HepG2 (cell line): ENCODE data around the gene COG4. TPM values are rescaled to one million over a fixed set of nuclear protein-coding genes. Genes with fewer than 3 reads are reported as not detected.
A peak's percentile ranks its signal among the peaks of the same experiment; 100 is the strongest.

ENCODE experiments used
- ARNT2 ChIP-seq: sonication (generic); formaldehyde crosslinking; IDR thresholded peaks from 2 replicates; pipeline ENCODE4 v1.8.0; 2022; ENCODE audit warnings: mild to moderate bottlenecking, low read depth, missing genetic modification reagents, moderate library complexity
- ATRX ChIP-seq: sonication (generic); formaldehyde crosslinking; IDR thresholded peaks from 2 replicates; pipeline ENCODE4 v1.4.0; 2020; ENCODE audit warnings: missing genetic modification reagents, borderline replicate concordance
- ELF3 ChIP-seq: IDR thresholded peaks from 2 replicates; pipeline ENCODE4 v1.6.1; 2016; ENCODE audit warnings: missing genetic modification reagents, missing compliant biosample characterization
- MEF2D ChIP-seq: sonication (generic); formaldehyde crosslinking; IDR thresholded peaks from 2 replicates; pipeline ENCODE4 v1.5.1; 2020; ENCODE audit warnings: mild to moderate bottlenecking, missing genetic modification reagents
- PHF20 ChIP-seq: sonication (generic); formaldehyde crosslinking; IDR thresholded peaks from 2 replicates; pipeline ENCODE4 v1.5.0; 2020; ENCODE audit warnings: mild to moderate bottlenecking, missing genetic modification reagents
- SALL1 ChIP-seq: sonication (generic); formaldehyde crosslinking; IDR thresholded peaks from 2 replicates; pipeline ENCODE4 v1.8.0; 2022; ENCODE audit warnings: mild to moderate bottlenecking, missing genetic modification reagents
- ZBTB20 ChIP-seq: sonication (generic); formaldehyde crosslinking; IDR thresholded peaks from 2 replicates; pipeline ENCODE4 v1.8.1; 2023; ENCODE audit warnings: missing genetic modification reagents, low read depth, mild to moderate bottlenecking, borderline replicate concordance
- ZFY ChIP-seq: sonication (generic); formaldehyde crosslinking; IDR thresholded peaks from 2 replicates; pipeline ENCODE4 v1.4.0; 2020; ENCODE audit warnings: missing genetic modification reagents
- ZNF20 ChIP-seq: sonication (generic); formaldehyde crosslinking; IDR thresholded peaks from 2 replicates; pipeline ENCODE4 v1.4.0; 2020; ENCODE audit warnings: mild to moderate bottlenecking, moderate library complexity, missing genetic modification reagents
- ZNF33A ChIP-seq: sonication (generic); formaldehyde crosslinking; IDR thresholded peaks from 2 replicates; pipeline ENCODE4 v1.5.1; 2020; ENCODE audit warnings: missing genetic modification reagents, mild to moderate bottlenecking, moderate library complexity, borderline replicate concordance
- ZNF546 ChIP-seq: sonication (generic); formaldehyde crosslinking; conservative IDR thresholded peaks from 2 replicates; pipeline ENCODE4 v1.8.1; 2023; ENCODE audit warnings: mild to moderate bottlenecking, missing genetic modification reagents
- ZNF678 ChIP-seq: sonication (generic); formaldehyde crosslinking; IDR thresholded peaks from 2 replicates; pipeline ENCODE4 v1.4.0; 2020; ENCODE audit warnings: mild to moderate bottlenecking, missing genetic modification reagents
- ZNF713 ChIP-seq: sonication (generic); formaldehyde crosslinking; IDR thresholded peaks from 2 replicates; pipeline ENCODE4 v1.4.0; 2020; ENCODE audit warnings: mild to moderate bottlenecking, missing genetic modification reagents
- polyA plus RNA-seq, 8 experiments: library from polyadenylated mRNA; depleted of rRNA in 3 of 8; stranded (reverse) in 7 of 8; unstranded in 1 of 8; fragments of >200 nt; fragmentation: Illumina TruSeq in 4 of 8; extraction: Trizol in 4 of 8; gene quantifications; 2 replicates each; pipeline versions ENCODE4 v1.2.1 to v1.2.3, GENCODE V29; 2011 to 2016; ENCODE audit warnings: low read depth in 4 of 8, missing spikeins in 1 of 8, mixed read lengths in 1 of 8; ENCODE audit not compliant: insufficient read depth in 1 of 8
- total RNA-seq, 5 experiments: library from RNA; depleted of rRNA; stranded (reverse); fragments of >200 nt; fragmentation: Illumina TruSeq; extraction: Trizol; gene quantifications; 2 replicates each; pipeline ENCODE4 v1.2.3, GENCODE V29; 2016; ENCODE audit warnings: low read depth in 1 of 5
- TF ChIP-seq, protein P1 (sequence below): IDR thresholded peaks from 2 replicates; pipeline ENCODE4 v1.6.1; 2016; ENCODE audit warnings: mild to moderate bottlenecking
- TF ChIP-seq, protein P2 (sequence below): sonication (generic); formaldehyde crosslinking; IDR thresholded peaks from 2 replicates; pipeline ENCODE4 v1.4.0; 2020; ENCODE audit warnings: missing genetic modification reagents
- TF ChIP-seq, protein P3 (sequence below): sonication (generic); formaldehyde crosslinking; IDR thresholded peaks from 2 replicates; pipeline ENCODE4 v1.5.1; 2020; ENCODE audit warnings: mild to moderate bottlenecking, missing genetic modification reagents, borderline replicate concordance

COG4 gene
- total and polyA plus RNA-seq, 2 of the 13 experiments (the other 11 are each of a cell fraction or from before 2014, with no cell fraction given): 51.1 to 73.8 TPM

DNA sequence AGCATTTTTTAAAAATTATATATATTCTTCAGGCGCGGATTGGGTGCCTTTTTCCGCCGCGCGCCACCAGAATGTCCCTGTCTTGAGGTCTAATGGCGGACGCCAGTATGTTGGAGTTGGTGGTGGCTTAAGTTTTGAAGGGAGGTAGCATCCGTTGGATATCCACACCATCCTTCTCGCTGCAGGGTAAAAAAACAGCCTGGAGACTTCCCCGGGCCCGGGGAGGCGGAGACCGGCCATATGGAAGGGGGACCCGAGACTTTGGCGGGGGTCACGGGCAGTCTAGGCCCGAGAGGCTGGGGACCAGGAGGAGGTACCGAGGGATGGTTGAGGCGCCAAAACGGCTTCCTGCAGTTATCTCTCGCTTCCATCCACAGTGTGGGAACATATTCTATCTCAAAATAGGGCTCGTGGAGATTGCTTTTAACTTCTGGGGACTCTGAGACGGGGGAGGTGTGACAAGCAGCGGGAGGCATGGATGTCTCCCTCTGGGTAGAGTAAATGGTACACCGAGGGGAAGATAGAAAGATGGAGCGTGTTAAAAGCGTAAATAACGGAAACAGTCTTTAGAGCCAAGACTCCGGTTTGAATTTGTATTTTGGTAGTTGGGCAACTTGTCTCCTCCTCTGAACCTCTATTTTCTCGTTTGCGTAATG is 517 bp upstream of the COG4 start, which contains the start of gene SF3B3 (continued):
- no peak; the same call in 1 of the 2 replicates for TF ChIP-seq ZBTB20 (CRISPR knock-in tag)
- TF ChIP-seq ZNF33A (CRISPR knock-in tag): peak; percentile 97
- TF ChIP-seq ATRX (CRISPR knock-in tag): no peak
- peak; percentile 54 for TF ChIP-seq SALL1 (CRISPR knock-in tag)
- TF ChIP-seq MEF2D: peak; percentile 36; the same call in 1 of the 2 replicates
- peak; percentile 27; the same call in 1 of the 2 replicates for TF ChIP-seq ELF3 (CRISPR knock-in tag)
- no peak; the same call in 1 of the 2 replicates for TF ChIP-seq ZNF20
- TF ChIP-seq ZFY (CRISPR knock-in tag): peak; percentile 99
- TF ChIP-seq, protein P1, sequence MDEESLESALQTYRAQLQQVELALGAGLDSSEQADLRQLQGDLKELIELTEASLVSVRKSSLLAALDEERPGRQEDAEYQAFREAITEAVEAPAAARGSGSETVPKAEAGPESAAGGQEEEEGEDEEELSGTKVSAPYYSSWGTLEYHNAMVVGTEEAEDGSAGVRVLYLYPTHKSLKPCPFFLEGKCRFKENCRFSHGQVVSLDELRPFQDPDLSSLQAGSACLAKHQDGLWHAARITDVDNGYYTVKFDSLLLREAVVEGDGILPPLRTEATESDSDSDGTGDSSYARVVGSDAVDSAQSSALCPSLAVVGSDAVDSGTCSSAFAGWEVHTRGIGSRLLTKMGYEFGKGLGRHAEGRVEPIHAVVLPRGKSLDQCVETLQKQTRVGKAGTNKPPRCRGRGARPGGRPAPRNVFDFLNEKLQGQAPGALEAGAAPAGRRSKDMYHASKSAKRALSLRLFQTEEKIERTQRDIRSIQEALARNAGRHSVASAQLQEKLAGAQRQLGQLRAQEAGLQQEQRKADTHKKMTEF (CRISPR knock-in tag): peak; percentile 87
- TF ChIP-seq ZNF678 (CRISPR knock-in tag): no peak
- peak; percentile 89 for TF ChIP-seq ZNF546 (CRISPR knock-in tag)
- no peak; the same call in 1 of the 2 replicates for TF ChIP-seq ZNF713
- TF ChIP-seq PHF20 (CRISPR knock-in tag): peak; percentile 78
- TF ChIP-seq, protein P2, sequence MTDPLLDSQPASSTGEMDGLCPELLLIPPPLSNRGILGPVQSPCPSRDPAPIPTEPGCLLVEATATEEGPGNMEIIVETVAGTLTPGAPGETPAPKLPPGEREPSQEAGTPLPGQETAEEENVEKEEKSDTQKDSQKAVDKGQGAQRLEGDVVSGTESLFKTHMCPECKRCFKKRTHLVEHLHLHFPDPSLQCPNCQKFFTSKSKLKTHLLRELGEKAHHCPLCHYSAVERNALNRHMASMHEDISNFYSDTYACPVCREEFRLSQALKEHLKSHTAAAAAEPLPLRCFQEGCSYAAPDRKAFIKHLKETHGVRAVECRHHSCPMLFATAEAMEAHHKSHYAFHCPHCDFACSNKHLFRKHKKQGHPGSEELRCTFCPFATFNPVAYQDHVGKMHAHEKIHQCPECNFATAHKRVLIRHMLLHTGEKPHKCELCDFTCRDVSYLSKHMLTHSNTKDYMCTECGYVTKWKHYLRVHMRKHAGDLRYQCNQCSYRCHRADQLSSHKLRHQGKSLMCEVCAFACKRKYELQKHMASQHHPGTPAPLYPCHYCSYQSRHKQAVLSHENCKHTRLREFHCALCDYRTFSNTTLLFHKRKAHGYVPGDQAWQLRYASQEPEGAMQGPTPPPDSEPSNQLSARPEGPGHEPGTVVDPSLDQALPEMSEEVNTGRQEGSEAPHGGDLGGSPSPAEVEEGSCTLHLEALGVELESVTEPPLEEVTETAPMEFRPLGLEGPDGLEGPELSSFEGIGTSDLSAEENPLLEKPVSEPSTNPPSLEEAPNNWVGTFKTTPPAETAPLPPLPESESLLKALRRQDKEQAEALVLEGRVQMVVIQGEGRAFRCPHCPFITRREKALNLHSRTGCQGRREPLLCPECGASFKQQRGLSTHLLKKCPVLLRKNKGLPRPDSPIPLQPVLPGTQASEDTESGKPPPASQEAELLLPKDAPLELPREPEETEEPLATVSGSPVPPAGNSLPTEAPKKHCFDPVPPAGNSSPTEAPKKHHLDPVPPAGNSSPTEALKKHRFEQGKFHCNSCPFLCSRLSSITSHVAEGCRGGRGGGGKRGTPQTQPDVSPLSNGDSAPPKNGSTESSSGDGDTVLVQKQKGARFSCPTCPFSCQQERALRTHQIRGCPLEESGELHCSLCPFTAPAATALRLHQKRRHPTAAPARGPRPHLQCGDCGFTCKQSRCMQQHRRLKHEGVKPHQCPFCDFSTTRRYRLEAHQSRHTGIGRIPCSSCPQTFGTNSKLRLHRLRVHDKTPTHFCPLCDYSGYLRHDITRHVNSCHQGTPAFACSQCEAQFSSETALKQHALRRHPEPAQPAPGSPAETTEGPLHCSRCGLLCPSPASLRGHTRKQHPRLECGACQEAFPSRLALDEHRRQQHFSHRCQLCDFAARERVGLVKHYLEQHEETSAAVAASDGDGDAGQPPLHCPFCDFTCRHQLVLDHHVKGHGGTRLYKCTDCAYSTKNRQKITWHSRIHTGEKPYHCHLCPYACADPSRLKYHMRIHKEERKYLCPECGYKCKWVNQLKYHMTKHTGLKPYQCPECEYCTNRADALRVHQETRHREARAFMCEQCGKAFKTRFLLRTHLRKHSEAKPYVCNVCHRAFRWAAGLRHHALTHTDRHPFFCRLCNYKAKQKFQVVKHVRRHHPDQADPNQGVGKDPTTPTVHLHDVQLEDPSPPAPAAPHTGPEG (CRISPR knock-in tag): 0 out of 2 replicates have a peak, but pooled peaks have one; percentile 8
- TF ChIP-seq, protein P3, sequence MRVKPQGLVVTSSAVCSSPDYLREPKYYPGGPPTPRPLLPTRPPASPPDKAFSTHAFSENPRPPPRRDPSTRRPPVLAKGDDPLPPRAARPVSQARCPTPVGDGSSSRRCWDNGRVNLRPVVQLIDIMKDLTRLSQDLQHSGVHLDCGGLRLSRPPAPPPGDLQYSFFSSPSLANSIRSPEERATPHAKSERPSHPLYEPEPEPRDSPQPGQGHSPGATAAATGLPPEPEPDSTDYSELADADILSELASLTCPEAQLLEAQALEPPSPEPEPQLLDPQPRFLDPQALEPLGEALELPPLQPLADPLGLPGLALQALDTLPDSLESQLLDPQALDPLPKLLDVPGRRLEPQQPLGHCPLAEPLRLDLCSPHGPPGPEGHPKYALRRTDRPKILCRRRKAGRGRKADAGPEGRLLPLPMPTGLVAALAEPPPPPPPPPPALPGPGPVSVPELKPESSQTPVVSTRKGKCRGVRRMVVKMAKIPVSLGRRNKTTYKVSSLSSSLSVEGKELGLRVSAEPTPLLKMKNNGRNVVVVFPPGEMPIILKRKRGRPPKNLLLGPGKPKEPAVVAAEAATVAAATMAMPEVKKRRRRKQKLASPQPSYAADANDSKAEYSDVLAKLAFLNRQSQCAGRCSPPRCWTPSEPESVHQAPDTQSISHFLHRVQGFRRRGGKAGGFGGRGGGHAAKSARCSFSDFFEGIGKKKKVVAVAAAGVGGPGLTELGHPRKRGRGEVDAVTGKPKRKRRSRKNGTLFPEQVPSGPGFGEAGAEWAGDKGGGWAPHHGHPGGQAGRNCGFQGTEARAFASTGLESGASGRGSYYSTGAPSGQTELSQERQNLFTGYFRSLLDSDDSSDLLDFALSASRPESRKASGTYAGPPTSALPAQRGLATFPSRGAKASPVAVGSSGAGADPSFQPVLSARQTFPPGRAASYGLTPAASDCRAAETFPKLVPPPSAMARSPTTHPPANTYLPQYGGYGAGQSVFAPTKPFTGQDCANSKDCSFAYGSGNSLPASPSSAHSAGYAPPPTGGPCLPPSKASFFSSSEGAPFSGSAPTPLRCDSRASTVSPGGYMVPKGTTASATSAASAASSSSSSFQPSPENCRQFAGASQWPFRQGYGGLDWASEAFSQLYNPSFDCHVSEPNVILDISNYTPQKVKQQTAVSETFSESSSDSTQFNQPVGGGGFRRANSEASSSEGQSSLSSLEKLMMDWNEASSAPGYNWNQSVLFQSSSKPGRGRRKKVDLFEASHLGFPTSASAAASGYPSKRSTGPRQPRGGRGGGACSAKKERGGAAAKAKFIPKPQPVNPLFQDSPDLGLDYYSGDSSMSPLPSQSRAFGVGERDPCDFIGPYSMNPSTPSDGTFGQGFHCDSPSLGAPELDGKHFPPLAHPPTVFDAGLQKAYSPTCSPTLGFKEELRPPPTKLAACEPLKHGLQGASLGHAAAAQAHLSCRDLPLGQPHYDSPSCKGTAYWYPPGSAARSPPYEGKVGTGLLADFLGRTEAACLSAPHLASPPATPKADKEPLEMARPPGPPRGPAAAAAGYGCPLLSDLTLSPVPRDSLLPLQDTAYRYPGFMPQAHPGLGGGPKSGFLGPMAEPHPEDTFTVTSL (CRISPR knock-in tag): peak; percentile 10; the same call in 1 of the 2 replicates
- peak; percentile 82 for TF ChIP-seq ARNT2 (CRISPR knock-in tag)
